T-helper 2 cell treated with Interferon-gamma antibody and Interleukin-4, amounts not matched to agents 100 ng/mL and 5 ng/mL, for 36 hours (primary cell): Measurements from ENCODE around the gene AP2A1. TPM values are rescaled to one million over a fixed set of nuclear protein-coding genes. Genes with fewer than 3 reads are reported as not detected.

ENCODE experiments used
- intact Hi-C: fragments of 100-400 bp; cut with micrococcal nuclease; formaldehyde crosslinking; loops from one replicate; pipeline ENCODE4 v1.15.1; 2023
- total RNA-seq: library from RNA; stranded (reverse); gene quantifications from 2 replicates; pipeline ENCODE4 v1.2.3, GENCODE V29; 2022

Gene AP2A1
- total RNA-seq, 1 donor from 2014 or later: 70.9 TPM

DNA sequence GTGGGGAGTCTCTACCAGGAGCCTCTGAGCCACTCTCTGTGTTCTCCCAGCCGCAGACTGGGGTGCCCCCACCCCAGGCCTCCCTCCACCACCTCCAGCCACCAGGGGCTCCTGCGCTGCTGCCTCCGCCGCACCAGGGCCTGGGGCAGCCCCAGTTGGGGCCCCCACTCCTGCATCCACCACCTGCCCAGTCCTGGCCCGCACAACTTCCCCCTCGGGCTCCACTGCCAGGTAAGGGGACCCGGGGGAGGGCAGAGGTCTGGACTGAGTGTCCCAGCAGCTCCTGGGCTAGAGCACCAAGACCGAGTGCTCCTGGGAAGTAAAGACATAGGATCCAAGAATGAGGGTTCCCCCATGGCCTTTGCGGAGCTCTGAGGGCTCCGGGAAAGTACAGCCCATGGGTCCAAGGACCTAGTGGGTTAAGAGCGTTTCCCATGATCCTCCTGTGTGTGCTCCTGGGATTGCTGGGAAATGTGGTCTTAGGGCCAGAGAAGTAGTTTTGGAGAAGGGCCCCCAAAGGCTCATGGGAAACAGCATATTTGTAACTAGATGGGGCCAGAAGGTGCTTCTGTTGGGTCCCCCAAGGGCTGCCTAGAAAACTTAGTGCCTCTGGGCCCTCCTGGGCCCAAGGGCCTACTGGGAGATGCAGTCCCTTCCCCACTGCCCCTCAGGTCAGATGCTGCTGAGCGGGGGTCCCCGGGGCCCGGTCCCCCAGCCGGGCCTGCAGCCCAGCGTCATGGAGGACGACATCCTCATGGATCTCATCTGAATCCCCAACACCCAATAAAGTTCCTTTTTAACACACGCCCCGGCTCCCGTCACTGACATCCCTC is 69.6 kb downstream of the AP2A1 start:
- intact Hi-C loops: no loop called here

DNA sequence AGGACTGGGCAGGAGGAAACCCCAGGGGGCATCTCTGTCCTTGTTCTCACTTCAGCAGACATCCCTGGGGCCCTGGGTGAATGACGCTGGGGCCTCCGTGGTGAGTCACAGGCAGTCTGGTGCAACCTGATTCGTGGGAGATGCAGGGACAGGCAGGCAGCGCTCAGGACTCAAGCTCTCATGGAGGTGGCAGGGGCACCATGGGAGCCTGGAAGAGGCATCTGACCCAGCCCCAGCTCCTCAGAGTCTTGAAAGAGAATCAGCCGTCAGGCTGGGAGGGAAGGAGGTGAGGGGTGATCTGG is 70.2 kb downstream of the AP2A1 start:
- intact Hi-C loops: no loop called here

DNA sequence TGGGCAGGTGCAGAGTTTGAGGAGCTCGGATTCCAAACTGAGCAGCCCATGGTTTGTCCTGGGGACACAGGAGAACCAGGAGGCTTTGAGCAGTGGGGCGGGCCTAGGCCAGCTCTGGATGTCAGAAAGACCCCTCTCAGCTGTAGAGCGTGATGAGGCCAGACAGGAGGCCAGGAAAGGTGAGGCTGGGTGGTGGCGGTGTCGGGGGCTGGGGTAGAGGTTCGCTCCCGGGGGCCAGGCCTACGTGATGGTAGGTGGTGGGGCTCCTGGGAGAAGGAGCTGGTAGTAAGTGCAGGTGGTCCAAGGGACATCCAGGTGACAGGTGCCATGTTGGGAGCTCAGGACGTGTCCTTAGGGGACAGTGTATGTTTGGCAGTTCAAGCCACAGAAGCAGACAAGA is 70.6 kb downstream of the AP2A1 start:
- intact Hi-C loops: no loop called here

DNA sequence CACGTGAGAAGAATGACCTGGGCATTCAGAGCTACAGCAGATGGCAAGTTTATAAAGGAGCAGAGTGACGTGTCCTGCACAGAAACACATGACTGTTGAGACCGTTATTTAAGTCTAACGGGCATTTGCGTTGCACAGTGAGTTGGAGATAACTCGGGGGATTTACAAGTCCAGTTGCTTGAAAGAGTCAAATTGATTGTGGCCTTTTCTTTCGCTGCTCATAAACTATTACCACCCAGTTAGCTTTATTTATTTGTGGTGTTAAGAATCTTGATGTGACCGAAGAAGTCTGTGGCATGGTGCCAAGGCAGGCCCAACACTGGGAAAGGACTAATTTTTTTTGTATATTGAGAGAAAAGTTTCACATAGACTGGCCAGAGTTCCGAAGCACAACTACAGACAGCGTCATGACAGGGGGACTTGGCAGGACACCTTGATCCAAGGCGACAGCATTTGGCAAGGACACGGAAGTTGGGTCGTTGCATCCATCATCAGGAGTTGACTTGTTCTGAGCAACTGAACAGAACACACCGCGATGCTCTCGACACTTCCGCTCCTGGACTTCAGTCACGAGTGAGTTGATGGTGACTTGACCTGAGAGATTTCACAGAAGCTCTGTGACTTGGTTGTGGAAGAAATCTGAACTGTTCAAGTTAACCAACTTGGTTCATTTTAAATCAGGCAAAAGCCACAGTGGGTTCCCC is 72.2 kb downstream of the AP2A1 start:
- intact Hi-C loops: no loop called here

DNA sequence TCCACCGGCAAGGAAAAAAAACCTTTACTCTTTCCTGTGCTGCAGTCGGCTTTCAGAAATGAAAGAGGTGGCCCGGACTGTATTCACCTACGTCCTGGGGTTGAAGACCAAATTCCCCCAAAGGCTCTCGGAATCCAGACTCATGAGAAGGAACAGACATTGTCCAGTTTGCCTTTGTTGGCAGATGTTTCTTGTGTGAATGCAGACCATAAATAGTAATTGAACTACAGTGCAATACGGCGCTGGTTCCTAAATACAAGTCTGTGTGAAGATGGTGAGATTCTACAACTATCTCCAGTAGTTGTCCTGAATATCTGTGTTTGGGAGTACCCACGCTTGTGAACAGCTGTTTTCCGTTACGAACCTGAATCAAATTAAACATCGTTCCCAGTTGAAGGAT is 72.9 kb downstream of the AP2A1 start:
- intact Hi-C loops: no loop called here

DNA sequence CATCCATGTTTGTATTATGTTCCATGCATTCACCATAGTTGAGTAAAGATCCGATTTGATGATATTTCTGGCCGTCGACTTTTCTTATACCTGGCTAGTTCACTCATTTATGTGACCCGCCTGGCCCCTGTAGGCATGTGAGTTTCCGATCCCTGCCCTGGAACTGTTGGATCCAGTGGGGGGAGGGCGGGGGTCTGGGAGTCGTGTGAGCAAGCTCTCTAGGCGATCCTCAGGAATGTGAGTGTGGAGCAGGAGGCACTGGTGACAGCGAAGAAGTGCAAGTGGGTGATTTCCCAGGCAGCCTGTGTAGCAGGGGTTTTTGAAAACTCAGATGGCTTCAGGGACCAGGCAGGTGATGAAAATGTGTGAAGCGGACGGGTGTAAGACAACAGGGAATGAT is 73.5 kb downstream of the AP2A1 start:
- intact Hi-C loops: no loop called here

DNA sequence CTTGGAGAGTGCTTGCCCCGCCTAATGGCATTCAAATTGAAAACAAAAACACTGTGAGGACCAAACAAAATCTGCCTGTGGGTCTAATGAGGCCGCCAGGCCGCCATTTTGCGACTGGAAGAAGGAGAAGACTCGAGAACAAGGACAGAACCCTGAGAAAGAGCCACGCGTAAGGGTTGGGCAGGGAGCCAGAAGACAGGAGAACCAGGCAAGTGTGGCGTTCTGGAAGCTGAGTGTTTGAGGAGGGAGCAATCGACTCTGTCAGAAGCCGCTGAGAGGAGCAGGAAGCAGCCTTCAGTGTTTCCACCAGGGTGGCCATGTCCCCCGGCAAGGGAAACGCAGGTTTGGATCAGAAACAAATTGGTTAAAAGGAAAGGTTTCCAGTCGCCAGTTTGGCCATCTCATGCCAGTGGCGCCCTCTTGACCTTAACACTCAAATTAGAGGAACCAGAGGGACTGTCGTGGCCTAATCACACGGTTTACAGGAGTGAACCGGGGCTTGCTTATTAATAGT is 74.0 kb downstream of the AP2A1 start:
- intact Hi-C loops: no loop called here

DNA sequence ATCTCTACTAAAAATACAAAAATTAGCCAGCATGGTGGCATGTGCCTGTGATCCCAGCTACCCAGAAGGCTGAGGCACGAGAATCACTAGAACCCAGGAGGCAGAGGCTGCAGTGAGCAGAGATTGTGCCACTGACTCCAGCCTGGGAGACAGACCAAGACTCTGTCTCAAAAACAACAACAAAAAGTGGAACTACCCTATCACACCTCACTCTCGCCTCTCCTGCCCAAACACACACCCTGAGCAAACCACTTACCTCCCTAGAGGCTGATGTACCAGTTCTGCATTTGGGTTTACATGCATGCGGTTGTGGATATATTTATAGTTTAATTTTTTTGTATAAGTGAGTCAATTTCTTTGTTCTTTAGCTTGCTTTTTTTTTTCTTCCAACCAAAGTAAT is 76.5 kb downstream of the AP2A1 start:
- intact Hi-C loops: no loop called here

DNA sequence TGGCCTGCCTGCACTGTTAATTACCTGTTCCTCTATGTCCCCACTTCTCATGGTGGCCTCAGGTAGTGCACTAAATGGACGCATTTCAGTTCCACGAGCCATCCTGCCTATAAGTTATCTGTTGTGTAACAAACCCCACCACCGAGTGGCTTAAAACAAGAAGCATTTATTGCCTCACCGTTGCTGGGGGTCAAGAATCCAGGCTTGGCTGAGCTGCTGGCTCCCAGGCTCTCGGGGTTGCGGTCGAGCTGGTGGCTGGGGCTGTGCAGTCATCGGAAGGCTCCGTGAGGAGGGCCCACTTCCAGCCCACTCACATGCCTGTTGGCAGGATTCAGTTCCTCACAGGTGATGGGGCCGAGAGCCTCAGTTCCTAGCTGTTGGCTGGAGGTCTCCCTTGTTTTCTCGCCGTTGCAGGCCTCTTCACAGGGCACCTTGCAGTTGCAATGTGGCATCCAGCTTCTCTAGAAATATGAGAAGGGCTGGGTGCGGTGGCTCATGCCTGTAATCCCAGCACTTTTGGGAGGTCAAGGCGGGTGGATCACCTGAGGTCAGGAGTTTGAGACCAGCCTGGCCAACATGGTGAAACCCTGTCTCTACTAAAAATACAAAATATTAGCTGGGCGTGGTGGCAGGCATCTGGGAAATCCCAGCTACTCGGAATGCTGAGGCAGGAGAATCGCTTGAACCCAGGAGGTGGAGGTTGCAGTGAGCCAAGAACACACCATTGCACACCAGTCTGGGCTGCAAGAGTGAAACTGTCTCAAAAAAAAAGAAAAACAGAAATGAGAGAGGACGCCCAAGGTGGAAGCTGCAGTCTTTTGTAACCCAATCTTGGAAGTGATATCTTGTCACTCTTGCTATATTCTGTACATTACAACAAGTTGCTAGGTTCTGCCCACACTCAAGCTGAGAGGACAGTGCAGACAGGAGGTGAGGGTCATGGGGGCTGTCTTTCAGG is 77.6 kb downstream of the AP2A1 start:
- intact Hi-C loops: no loop called here

DNA sequence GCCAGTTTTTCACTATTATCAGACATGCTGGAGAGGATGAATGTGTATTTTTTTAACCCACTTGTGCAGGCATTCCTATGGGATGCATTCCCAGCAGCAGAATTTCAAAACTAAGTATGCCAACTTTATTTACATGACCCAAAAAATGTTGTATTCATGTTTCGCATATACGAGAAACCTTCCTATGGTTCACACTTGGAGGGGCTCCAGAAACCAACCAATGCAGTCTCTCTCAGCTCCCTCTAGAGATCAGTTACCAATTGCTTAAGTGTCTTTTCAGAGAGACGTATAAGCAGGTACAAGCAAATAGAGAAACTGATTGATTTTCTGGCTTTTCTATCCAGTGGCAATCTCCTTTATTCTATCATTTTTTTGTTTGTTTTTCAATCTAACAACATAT is 78.6 kb downstream of the AP2A1 start:
- intact Hi-C loops: no loop called here

DNA sequence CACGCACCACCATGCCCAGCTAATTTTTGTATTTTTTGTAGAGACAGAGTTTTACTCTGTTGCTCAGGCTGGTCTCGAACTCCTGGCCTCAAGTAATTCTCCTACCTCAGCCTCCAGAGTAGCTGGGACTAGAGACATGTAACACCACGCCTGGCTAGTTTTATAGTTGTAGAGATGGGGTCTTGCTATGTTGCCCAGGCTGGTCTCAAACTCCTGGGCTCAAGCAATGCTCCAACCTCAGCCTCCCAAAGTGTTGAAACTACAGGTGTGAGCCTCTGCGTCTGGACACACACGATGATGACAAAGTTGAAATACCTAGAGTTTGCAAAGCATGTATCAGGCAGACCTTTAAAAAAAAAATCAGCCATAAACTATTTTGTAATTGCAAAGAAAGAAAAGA is 79.6 kb downstream of the AP2A1 start:
- intact Hi-C loops: no loop called here

DNA sequence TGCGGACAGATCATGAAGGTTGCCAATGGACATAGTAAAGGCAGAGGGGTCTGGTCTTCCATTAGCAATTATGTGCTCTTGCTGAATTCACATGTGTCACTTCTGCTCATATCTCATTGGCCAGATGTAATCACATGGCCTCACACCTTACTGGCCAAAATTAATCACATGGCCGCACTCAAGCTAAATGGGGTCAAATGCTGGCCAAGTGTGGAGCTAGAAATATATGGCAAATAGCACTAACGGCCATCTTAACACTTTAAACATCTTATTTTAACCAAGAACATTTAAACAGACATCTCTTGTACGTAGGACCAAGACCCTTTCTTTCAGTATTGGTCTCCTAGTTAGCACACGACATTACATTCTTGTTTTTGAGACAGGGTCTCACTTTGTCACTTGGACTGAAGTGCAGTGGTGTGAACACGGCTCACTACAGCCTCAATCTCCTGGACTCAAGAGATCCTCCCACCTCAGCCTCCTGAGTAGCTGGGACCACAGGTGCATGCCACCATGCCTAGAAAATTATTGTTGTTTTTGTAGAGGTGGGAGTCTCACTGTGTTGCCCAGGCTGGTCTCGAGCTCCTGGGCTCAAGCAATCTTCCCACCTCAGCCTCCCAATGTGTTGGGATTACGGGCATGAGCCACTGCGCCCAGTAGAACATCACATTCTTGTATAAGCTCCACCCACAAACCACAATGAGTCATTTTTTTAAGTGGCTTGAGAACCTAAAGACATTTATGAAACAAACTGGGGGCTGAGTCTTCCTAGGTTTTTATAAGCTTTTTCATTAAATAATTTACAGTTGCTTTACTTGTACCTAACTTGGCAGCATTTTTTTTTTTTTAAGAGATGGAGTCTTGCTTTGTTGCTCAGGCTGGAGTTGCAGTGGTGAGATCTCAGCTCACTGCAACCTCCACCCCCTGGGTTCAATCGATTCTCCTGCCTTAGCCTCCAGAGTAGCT is 81.2 kb downstream of the AP2A1 start:
- intact Hi-C loops: no loop called here

DNA sequence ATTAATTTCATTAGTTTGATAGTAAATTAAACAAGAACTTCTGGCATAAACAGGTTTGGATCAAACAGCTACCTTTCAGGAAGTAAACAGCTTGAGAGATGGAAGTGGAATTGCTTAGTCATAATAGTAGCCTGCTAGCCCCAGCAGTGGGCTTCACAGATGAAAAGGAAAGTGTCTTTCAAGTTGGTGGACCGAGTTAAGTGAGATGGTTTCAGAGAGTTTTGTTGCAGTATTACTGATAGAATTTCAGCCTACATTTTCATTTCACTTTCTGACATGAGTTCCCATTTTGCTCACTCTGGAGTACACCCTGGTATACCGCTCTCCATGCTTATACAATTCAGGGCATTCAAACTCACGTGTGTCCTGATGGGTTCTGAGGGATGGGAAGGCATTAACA is 82.1 kb downstream of the AP2A1 start:
- intact Hi-C loops: no loop called here

DNA sequence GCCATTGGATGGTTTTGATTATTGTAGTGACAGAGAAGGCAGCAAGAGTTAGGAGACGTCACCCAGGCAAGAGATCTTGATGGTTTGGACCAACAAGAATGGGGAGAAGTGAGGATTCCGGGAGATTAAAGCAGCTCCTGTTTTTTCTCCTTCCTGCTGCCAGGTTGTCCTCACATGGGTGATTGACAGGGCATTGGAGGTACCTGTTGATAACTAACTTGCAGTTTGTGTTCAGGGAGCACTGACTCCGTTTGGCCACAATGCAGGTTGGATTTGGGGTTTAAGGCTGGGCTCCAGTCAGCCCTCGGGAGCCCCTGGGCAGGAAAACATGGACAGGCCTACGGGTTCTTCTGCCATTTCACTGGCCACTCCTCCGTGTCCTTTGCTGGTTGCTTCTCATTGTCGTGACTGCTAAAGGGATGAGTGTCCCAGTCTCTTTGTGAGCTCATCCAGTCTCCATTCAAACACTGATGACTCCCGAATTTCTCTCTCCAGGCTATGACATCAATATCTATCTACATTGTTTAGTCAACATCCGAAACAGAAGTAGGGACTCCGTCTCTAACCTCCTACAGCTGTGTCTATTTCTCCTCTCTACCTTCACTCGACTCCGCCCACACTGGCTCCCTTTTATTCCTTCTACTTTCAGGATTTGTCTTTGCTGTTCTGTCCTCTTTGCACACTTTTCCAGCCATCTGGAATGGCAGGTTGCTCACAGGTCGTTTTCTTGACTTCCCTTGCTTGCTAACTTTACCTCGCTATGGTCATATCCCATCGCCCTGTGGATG is 82.8 kb downstream of the AP2A1 start:
- intact Hi-C loops: loop anchor here (1.0 to 2.0 kb wide), 4 partner anchors 18 to 209 kb away; partner anchors contain the start of genes PNKP and RRAS

DNA sequence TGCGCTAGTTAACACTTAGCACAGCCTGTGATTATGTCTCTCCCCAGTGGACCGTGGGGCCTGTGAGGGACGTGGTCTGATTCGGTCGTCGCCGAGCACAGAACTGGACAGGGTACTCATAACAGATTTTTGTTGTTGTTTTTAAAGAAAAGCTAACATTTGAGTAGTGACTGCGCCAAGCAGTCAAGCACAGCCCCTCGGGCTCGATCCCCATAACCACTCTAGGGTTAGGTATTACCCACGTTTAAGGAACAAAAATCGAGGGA is 83.4 kb downstream of the AP2A1 start:
- intact Hi-C loops: loop anchor here (1.0 to 2.0 kb wide), 4 partner anchors 17 to 209 kb away; partner anchors contain the start of genes PNKP and RRAS

DNA sequence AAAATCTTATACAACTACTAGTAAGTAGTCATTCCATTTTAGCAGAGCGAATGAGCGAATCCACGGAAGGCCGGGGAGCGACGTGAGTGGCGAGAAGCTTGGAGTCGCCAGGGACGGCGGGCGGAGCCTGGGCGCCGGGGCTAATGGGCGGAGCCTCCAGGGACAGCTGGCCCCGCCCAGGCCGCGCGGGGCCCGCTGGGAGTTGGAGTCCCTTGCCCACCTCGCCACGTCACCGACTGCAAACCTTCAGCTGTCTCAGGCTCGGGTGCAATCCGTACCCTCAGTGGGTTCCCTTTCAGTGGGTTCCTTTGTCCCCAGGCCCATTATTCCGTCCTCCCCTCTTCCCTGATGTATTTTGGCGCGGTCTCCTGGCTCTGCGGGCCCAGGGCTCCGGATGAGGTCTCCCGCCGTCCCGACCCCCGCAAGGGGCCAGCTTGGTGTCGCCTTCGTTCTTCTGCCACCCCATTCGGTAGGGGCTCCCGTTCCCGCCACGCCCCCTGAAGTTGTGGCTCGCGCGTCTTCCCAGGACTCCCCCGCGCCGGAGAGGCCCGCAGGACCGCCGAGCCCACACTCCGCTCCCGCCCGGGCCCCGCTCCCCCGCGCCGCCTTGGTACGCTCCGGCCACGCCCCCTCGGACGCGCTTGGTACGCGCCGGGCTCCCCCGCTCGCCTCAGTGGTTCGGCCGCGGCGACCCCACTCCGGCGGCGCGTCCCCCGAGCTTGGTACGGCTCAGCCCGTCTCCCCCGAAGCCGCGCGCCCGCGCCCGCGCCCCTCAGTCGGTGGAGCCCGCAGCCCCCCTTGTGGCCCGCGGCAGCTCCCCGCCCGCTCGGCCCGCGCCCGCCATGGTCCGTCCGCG is 83.9 kb downstream of the AP2A1 start, which contains the start of gene PTOV1:
Gene PTOV1, plus strand, starts transcription at position 673 of the 856 bp plus-strand sequence.
- intact Hi-C loops: loop anchor here (1.0 to 2.0 kb wide), 4 partner anchors 17 to 210 kb away; partner anchors contain the start of genes PNKP and RRAS

DNA sequence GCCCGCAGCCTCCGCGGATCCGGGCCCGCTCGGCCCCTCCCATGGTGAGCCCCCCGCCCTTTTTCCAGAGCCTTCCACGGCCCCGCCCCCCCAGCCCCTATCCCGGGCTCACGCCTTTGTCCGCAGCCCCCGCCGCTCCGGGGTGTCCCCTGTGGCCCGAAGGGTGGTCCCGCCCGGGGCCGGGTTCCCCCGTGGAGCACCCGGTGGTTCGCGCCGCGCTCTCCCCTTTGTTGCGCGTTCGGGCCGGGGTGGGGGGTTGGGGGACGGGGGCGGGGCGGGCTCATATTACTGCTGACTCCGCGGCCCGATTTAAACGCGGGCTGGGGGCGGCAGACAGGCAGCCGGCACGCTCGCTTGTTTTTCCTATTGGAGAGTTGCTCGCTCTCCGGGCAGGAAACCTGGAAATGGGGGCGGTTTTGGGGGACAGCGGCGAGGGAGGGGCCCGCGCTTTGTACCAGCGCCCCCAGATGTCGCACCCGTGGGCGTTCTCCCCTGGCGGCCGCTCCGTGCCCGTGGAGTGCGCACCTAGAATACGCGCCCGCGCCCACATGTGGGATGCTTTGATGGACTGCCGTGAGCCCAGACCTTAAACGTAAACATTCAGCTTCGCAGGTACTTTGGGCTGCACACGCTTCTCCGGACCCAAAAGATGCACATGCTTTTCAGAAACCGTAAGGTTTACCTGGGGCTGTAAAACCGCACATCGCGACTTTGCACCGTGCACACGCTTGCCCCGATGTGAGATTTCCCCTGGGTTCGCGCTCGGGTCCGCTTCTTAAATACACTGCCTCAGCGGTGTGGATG is 84.9 kb downstream of the AP2A1 start:
- intact Hi-C loops: loop anchor here (2.0 kb wide), 1 partner anchor 211 kb away; the partner anchor contains the start of gene RRAS

DNA sequence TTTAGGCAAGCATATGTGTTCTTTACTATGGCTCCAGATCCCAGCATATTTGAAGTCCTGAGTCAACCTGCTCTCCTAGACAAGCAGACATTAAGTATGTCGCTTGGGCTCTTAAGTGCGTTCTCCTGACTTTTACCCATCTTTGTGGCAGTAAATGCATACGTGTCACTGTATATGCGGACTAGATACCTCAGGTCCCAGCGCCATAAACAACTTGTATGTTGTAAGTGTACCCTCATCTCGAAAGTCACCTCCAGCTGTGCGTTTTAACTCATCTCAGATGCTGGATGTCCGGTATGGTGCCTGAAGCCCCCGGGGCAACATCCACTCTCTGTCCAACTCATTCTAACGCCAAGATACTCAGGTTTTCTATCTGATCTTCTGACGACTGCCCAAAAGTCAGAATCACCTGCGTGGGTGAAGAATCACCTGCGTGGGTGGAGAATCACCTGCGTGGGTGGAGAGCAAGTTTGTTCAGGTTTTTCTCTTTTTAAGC is 85.9 kb downstream of the AP2A1 start:
- intact Hi-C loops: no loop called here
